ENCODE measurements around the gene GATAD2A.

DNA sequence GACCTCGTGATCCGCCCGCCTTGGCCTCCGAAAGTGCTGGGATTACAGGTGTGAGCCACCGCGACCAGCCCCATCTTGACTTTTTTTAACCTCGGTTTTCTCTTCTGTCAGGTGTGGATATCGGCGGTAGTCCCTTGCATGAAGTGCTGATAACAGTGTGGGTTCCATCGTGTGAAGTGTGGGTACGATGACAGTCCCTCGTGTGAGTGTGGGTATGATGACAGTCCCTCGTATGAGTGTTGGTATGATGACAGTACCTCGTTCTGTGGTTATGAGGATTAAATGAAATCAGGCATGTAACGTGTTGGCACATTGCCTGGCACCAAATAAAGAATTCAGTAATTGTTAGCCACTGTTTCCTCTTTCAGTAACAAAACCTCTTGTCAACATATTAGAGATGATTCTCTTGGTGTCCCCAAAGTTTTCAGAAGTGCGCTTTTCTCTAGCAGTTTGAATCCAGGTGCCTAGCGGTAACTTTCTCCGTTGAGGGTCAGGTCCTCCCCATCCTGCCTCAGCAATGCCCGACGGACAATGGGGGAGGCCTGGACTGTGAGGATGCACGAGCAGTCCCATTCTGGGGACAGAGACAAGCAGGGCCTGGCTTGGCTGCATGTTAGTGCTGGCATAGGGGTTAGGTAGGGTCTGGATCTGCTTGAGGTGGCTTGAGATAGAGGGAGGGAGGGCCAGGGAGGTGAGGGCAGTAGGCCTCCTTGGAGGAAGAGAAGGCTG, 15.3 kb downstream of the GATAD2A start:
- TF ChIP-seq YY1 (IDR thresholded peaks at IDR 0.05; ENCODE audit: insufficient read depth, insufficient read length) = no peak
- TF ChIP-seq SUZ12 (IDR thresholded peaks at IDR 0.05; ENCODE audit: extremely low read depth, insufficient read depth, insufficient read length) = no peak
- no peak for TF ChIP-seq ZNF274 (IDR thresholded peaks at IDR 0.05; ENCODE audit: low read depth, low read length)

All from NT2/D1 (cell line).